PC-3 (cell line): ENCODE measurements around the gene FMNL1.

Source experiments
- EZH2 ChIP-seq: fragments of 300-600 bp; sonication (generic); IDR thresholded peaks from one replicate; pipeline ENCODE4 v1.6.1; 2017; ENCODE audit warnings: antibody characterized with exemption, mild to moderate bottlenecking, low read length; ENCODE audit not compliant: unreplicated experiment
- TF ChIP-seq, protein P1 (sequence below): fragments of 300-600 bp; sonication (generic); conservative IDR thresholded peaks from 2 replicates; pipeline ENCODE4 v1.5.1; 2017; ENCODE audit warnings: antibody characterized with exemption, low read depth, mild to moderate bottlenecking, low read length

DNA sequence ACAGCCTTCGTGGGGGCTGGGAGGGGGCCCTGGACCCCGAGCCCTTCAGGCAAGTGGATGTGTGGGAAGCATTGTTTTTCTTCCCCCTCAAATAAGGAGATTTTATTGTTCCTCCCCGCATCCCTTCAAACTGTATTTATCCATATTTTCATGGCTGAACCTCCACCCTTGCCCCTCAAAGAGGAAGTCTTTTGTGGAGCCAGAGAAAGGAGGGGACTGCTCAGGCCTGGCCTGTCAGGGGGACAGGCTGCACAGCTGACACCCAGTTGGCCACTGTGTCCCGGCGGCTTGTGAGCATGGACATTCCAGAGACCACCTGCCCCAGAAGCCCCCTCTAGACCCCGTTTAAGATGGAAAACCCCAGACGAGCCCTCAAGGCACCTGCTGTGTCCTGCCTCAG is 44.1 kb upstream of the FMNL1 start:
- TF ChIP-seq, protein P1, sequence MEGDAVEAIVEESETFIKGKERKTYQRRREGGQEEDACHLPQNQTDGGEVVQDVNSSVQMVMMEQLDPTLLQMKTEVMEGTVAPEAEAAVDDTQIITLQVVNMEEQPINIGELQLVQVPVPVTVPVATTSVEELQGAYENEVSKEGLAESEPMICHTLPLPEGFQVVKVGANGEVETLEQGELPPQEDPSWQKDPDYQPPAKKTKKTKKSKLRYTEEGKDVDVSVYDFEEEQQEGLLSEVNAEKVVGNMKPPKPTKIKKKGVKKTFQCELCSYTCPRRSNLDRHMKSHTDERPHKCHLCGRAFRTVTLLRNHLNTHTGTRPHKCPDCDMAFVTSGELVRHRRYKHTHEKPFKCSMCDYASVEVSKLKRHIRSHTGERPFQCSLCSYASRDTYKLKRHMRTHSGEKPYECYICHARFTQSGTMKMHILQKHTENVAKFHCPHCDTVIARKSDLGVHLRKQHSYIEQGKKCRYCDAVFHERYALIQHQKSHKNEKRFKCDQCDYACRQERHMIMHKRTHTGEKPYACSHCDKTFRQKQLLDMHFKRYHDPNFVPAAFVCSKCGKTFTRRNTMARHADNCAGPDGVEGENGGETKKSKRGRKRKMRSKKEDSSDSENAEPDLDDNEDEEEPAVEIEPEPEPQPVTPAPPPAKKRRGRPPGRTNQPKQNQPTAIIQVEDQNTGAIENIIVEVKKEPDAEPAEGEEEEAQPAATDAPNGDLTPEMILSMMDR: no peak
- TF ChIP-seq EZH2: no peak
